Measurements from ENCODE around the gene ANO4.

The ANO4 gene

GRCh38 chr12:100954118-100954517 lies 159.5 kb downstream of the ANO4 start:
- TF ChIP-seq CTCF (conservative IDR thresholded peaks at IDR 0.05; ENCODE audit: low read length) = no peak
- no peak for DNase-seq (ENCODE audit: low read depth)
- H3K4me3 ChIP-seq (ENCODE audit: low read length) = no peak overlapping the region

GRCh38 chr12:100955139-100955538 lies 160.6 kb downstream of the ANO4 start:
- peak; percentile 53 for DNase-seq (ENCODE audit: low read depth)
- no peak overlapping the region for H3K4me3 ChIP-seq (ENCODE audit: low read length)
- no peak for TF ChIP-seq CTCF (conservative IDR thresholded peaks at IDR 0.05; ENCODE audit: low read length)

- no peak for DNase-seq (ENCODE audit: low read depth)
- no peak overlapping the region for H3K4me3 ChIP-seq (ENCODE audit: low read length)
- no peak for TF ChIP-seq CTCF (conservative IDR thresholded peaks at IDR 0.05; ENCODE audit: low read length)
Measured at GRCh38 chr12:100956311-100956852, 161.8 kb downstream of the ANO4 start.

GRCh38 chr12:100959481-100959880 lies 164.9 kb downstream of the ANO4 start:
- H3K4me3 ChIP-seq (ENCODE audit: low read length) = no peak overlapping the region
- TF ChIP-seq CTCF (conservative IDR thresholded peaks at IDR 0.05; ENCODE audit: low read length) = no peak
- peak; percentile 64 for DNase-seq (ENCODE audit: low read depth)

GRCh38 chr12:100962086-100962712 lies 167.6 kb downstream of the ANO4 start:
- peak; percentile 20 for DNase-seq (ENCODE audit: low read depth)
- no peak for TF ChIP-seq CTCF (conservative IDR thresholded peaks at IDR 0.05; ENCODE audit: low read length)
- H3K4me3 ChIP-seq (ENCODE audit: low read length) = no peak overlapping the region

- no peak for TF ChIP-seq CTCF (conservative IDR thresholded peaks at IDR 0.05; ENCODE audit: low read length)
- no peak overlapping the region for H3K4me3 ChIP-seq (ENCODE audit: low read length)
- DNase-seq (ENCODE audit: low read depth) = peak; percentile 84
Measured at GRCh38 chr12:100963381-100963780, 168.8 kb downstream of the ANO4 start.

GRCh38 chr12:100964028-100964427 lies 169.5 kb downstream of the ANO4 start:
- DNase-seq (ENCODE audit: low read depth) = peak; percentile 54
- H3K4me3 ChIP-seq (ENCODE audit: low read length) = no peak overlapping the region
- TF ChIP-seq CTCF (conservative IDR thresholded peaks at IDR 0.05; ENCODE audit: low read length) = no peak

All from AG10803 (cell line).